Pancreas (tissue), 10 donors: ENCODE results near the gene CLEC1B. TPM values are rescaled to one million over a fixed set of nuclear protein-coding genes. Genes with fewer than 3 reads are reported as not detected.

ENCODE experiments used
- ATAC-seq, 4 donors: fragments of 200-7000 bp; cut with Tn5 transposase; one replicate each; pipeline versions ENCODE4 v1.8.0 to v1.9.1; 2020; ENCODE audit warnings: mild to moderate bottlenecking in 4 of 4, moderate library complexity in 4 of 4
- DNase-seq, 6 donors: peaks; one replicate each; pipeline ENCODE4 v3.0.0-alpha.2; 2020
- FAIRE-seq: peaks from 2 replicates; lab custom pipeline; 2012; peaks lifted over from hg19 to GRCh38; lab: Jason Lieb, UNC
- H3K27ac ChIP-seq, 4 donors: fragments of 200-600 bp; sonication (generic); 1 replicate in 3 of 4; 2 replicates in 1 of 4; pipeline versions ENCODE4 v1.5.0 to v1.8.0; 2020
- H3K27me3 ChIP-seq, 4 donors: fragments of 200-600 bp; one replicate each; pipeline ENCODE4 v1.8.0; 2021
- H3K36me3 ChIP-seq, 3 donors: fragments of 200-600 bp; sonication (generic) in 1 of 3; one replicate each; pipeline versions ENCODE4 v1.5.0 to v1.8.0; 2020 to 2021
- H3K4me1 ChIP-seq, 3 donors: fragments of 200-600 bp; one replicate each; pipeline ENCODE4 v1.8.0; 2021
- H3K4me3 ChIP-seq, 4 donors: fragments of 200-600 bp; sonication (generic) in 2 of 4; one replicate each; pipeline versions ENCODE4 v1.5.0 to v1.8.0; 2020 to 2021
- H3K9me3 ChIP-seq, 4 donors: fragments of 200-600 bp; one replicate each; pipeline ENCODE4 v1.8.0; 2021
- WGBS, 2 donors: extraction: QIAGEN DNeasy Blood & Tissue Kit; methylation state at CpG; one replicate each; pipeline ENCODE4 v1.1.7; 2013; 5-methylcytosine and 5-hydroxymethylcytosine counted together
- intact Hi-C, 3 donors: fragments of 100-400 bp; cut with DNase I; formaldehyde crosslinking; loops; one replicate each; pipeline versions ENCODE4 v1.11.1 to v1.14.2; 2022
- polyA plus RNA-seq, 2 donors: library from polyadenylated mRNA; stranded (reverse); fragments of 200-250 nt; gene quantifications; one replicate each; pipeline ENCODE4 v1.2.3, GENCODE V29; 2013
- total RNA-seq, 6 donors: library from RNA; stranded (reverse); fragmentation: NEBNext Ultra II Directional in 4 of 6; extraction: Animal tissue kit (Norgen Biotek cat#: 25700) in 4 of 6; gene quantifications; one replicate each; pipeline versions ENCODE4 v1.2.1 to v1.2.4, GENCODE V29; 2021 to 2023
- TF ChIP-seq, protein P1 (sequence below), 4 donors: fragments of 200-600 bp; sonication (generic) in 3 of 4; IDR thresholded peaks; one replicate each; pipeline versions ENCODE4 v1.5.0 to v1.8.0; 2021; ENCODE audit warnings: antibody characterized with exemption in 4 of 4
- donor health status: healthy with polysubstance abuse.
- donor health status: DM: no; HTN: no; CAD: no; lungs with moderate emphysema.
- donor health status: DM: no; HTN: no; CAD: no.
- donor health status: control.
- donor health status: control.
- donor health status: Bipolar disorder and iron deficiency.
- donor health status: DM: yes; HTN: yes; CAD: no.
- donor health status: DM: no; HTN: no; CAD: no.
- donor health status: DM: no; HTN: no; CAD: no.
- donor health status: DM: yes; HTN: yes; CAD: no.

Gene CLEC1B
- total and polyA plus RNA-seq, 8 donors = 0.02 TPM; not detected in 7

- no peaks in the 10 kb centered on the region for H3K4me1 ChIP-seq
- no peak for FAIRE-seq
- no peak overlapping the region for H3K27ac ChIP-seq
- DNase-seq = no peak
- 34 to 41% methylated on average over 6 of the region's 6 CpGs for WGBS, 2 donors
- intact Hi-C loops = no loop called here
- H3K27me3 ChIP-seq = peaks cover 0 to 6% (median 0%) of the 10 kb centered on the region in 4 donors
- ATAC-seq = no peak
- H3K36me3 ChIP-seq = no peaks in the 10 kb centered on the region
- TF ChIP-seq, protein P1, sequence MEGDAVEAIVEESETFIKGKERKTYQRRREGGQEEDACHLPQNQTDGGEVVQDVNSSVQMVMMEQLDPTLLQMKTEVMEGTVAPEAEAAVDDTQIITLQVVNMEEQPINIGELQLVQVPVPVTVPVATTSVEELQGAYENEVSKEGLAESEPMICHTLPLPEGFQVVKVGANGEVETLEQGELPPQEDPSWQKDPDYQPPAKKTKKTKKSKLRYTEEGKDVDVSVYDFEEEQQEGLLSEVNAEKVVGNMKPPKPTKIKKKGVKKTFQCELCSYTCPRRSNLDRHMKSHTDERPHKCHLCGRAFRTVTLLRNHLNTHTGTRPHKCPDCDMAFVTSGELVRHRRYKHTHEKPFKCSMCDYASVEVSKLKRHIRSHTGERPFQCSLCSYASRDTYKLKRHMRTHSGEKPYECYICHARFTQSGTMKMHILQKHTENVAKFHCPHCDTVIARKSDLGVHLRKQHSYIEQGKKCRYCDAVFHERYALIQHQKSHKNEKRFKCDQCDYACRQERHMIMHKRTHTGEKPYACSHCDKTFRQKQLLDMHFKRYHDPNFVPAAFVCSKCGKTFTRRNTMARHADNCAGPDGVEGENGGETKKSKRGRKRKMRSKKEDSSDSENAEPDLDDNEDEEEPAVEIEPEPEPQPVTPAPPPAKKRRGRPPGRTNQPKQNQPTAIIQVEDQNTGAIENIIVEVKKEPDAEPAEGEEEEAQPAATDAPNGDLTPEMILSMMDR (IDR thresholded peaks at IDR 0.05) = no peak
- H3K4me3 ChIP-seq = no peak overlapping the region
- no peaks in the 10 kb centered on the region for H3K9me3 ChIP-seq
These were observed 13.9 kb upstream of the CLEC1B start for GRCh38 chr12:10012630-10013330.

GRCh38 chr12:10001171-10001776 is 2.4 kb upstream of the CLEC1B start:
- no peaks in the 10 kb centered on the region for H3K36me3 ChIP-seq
- TF ChIP-seq, protein P1 (IDR thresholded peaks at IDR 0.05) = no peak
- no peaks in the 10 kb centered on the region for H3K9me3 ChIP-seq
- WGBS, 2 donors = 53 to 61% methylated on average over 4 of the region's 4 CpGs
- no peak overlapping the region for H3K4me3 ChIP-seq
- intact Hi-C loops = no loop called here
- FAIRE-seq (no peak), DNase-seq (no peak), ATAC-seq (no peak)
- H3K27me3 ChIP-seq = peaks cover 0 to 6% (median 0%) of the 10 kb centered on the region in 4 donors
- no peak overlapping the region for H3K27ac ChIP-seq
- no peaks in the 10 kb centered on the region for H3K4me1 ChIP-seq

GRCh38 chr12:9992296-9992695 is 6.6 kb downstream of the CLEC1B start:
- intact Hi-C loops = no loop called here
- Histone ChIP-seq H3K4me1 (no peaks in the 10 kb centered on the region), H3K27me3 (no peaks in the 10 kb centered on the region), H3K4me3 (no peak overlapping the region), H3K27ac (no peak overlapping the region), H3K9me3 (no peaks in the 10 kb centered on the region), H3K36me3 (no peaks in the 10 kb centered on the region)
- no peak for ATAC-seq
- FAIRE-seq = no peak
- TF ChIP-seq, protein P1 (IDR thresholded peaks at IDR 0.05) = no peak
- WGBS, 2 donors = 65 to 75% methylated on average over 4 of the region's 4 CpGs
- no peak for DNase-seq

- no peak overlapping the region for H3K27ac ChIP-seq
- no peaks in the 10 kb centered on the region for H3K36me3 ChIP-seq
- H3K4me1 ChIP-seq = no peaks in the 10 kb centered on the region
- intact Hi-C loops = no loop called here
- FAIRE-seq (no peak), DNase-seq (no peak), ATAC-seq (no peak)
- H3K27me3 ChIP-seq = no peaks in the 10 kb centered on the region
- H3K9me3 ChIP-seq = no peaks in the 10 kb centered on the region
- no peak overlapping the region for H3K4me3 ChIP-seq
- TF ChIP-seq, protein P1 (IDR thresholded peaks at IDR 0.05) = no peak
- 53 to 72% methylated on average over 3 of the region's 3 CpGs for WGBS, 2 donors
These were observed 7.0 kb downstream of the CLEC1B start for GRCh38 chr12:9991876-9992275.

GRCh38 chr12:9980126-9980525 is 18.8 kb downstream of the CLEC1B start:
- TF ChIP-seq, protein P1 (IDR thresholded peaks at IDR 0.05) = no peak
- 58 to 68% methylated on average over 3 of the region's 3 CpGs for WGBS, 2 donors
- no peak for DNase-seq
- H3K4me1 ChIP-seq = no peaks in the 10 kb centered on the region
- no peaks in the 10 kb centered on the region for H3K27me3 ChIP-seq
- no peak overlapping the region for H3K27ac ChIP-seq
- no peak for ATAC-seq
- H3K9me3 ChIP-seq = no peaks in the 10 kb centered on the region
- no peak overlapping the region for H3K4me3 ChIP-seq
- intact Hi-C loops = no loop called here
- FAIRE-seq = no peak
- no peaks in the 10 kb centered on the region for H3K36me3 ChIP-seq
